ENCODE measurements around the gene RBM47. TPM values are rescaled to one million over a fixed set of nuclear protein-coding genes. Genes with fewer than 3 reads are reported as not detected.

The RBM47 gene
- polyA plus RNA-seq, 3 donors: 79.5 to 101 (median 92.8) TPM

DNA sequence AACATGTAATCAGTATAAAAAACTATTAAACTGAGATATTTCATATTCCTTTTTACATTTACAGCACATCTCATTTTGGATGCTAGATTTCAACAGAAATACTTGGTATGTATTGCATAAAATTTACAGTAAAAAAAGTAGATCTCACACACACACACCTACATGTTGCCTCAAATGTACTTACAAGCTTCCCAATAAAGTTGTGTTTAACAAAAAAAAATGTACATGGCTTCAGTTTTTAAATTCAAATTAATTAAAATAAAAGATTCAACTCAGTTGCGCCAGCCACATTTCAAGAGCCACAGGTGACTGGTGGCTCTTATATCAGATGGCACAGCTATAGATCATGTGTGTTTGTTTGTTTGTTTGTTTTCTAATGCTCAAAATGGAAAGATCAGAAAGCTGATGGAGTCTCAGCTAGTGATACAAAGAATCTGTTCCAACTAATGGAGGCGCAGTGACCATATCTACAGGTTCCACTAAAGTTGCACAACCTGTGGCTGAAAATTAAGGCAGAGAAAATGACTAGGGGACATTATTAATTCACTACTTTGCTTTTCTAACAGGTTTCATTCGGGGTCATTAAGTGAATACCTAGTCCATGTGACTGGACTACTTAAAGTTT lies 45.0 kb downstream of the RBM47 start:
- Histone ChIP-seq H3K4me1 (ENCODE audit: control insufficient read depth in 1 of 2, insufficient read depth in 2 of 2, low read length in 2 of 2) (peaks cover 44 to 45% of the 10 kb centered on the region in 2 donors), H3K4me3 (replicated peaks in 1 of 3; ENCODE audit: low read depth in 2 of 3, low read length in 3 of 3) (no peak overlapping the region), H3K36me3 (replicated peaks in 1 of 2; ENCODE audit: control insufficient read depth in 1 of 2, insufficient read depth in 2 of 2, low read length in 2 of 2) (peaks cover 3 to 9% of the 10 kb centered on the region in 2 donors), H2AFZ (ENCODE audit: insufficient read depth, low read depth, low read length, poor library complexity, severe bottlenecking) (no peak overlapping the region), H3K27me3 (ENCODE audit: control insufficient read depth in 2 of 2, insufficient read depth in 2 of 2, low read length in 2 of 2) (no peaks in the 10 kb centered on the region), H3K9ac (ENCODE audit: insufficient read depth, low read length, poor library complexity, severe bottlenecking) (no peak overlapping the region), H3K9me3 (replicated peaks in 1 of 2; ENCODE audit: control insufficient read depth in 1 of 2, insufficient read depth in 1 of 2, low read length in 2 of 2) (no peaks in the 10 kb centered on the region), H4K20me1 (ENCODE audit: insufficient read depth, low read length) (peaks cover 55% of the 10 kb centered on the region), H3K4me2 (replicated peaks; ENCODE audit: extremely low read depth, low read length, poor library complexity, severe bottlenecking) (no peak overlapping the region), H3K79me2 (ENCODE audit: insufficient read depth, low read length) (peaks cover 100% of the 10 kb centered on the region), H3K27ac (ENCODE audit: low read depth in 1 of 2, low read length in 2 of 2) (peak overlapping the region in 1 of 2 donors; percentile 92)
- H3K27ac Mint-ChIP-seq: peak overlapping the region in 4 of 7 donors; percentile 6 to 82 (median 22)
- peaks cover 0 to 2% (median 0%) of the 10 kb centered on the region in 7 donors for H3K9me3 Mint-ChIP-seq
- intact Hi-C loops (cut with micrococcal nuclease): loop anchor here in 1 of 2 donors (5.0 kb wide), 1 partner anchor 32 kb away; no protein-coding TSS in a partner anchor
- no peak overlapping the region for H3K4me3 Mint-ChIP-seq
- peaks cover 0 to 2% (median 0%) of the 10 kb centered on the region in 3 donors for H3K27me3 Mint-ChIP-seq (ENCODE audit: low read depth in 3 of 3)
- TF ChIP-seq, protein P1, sequence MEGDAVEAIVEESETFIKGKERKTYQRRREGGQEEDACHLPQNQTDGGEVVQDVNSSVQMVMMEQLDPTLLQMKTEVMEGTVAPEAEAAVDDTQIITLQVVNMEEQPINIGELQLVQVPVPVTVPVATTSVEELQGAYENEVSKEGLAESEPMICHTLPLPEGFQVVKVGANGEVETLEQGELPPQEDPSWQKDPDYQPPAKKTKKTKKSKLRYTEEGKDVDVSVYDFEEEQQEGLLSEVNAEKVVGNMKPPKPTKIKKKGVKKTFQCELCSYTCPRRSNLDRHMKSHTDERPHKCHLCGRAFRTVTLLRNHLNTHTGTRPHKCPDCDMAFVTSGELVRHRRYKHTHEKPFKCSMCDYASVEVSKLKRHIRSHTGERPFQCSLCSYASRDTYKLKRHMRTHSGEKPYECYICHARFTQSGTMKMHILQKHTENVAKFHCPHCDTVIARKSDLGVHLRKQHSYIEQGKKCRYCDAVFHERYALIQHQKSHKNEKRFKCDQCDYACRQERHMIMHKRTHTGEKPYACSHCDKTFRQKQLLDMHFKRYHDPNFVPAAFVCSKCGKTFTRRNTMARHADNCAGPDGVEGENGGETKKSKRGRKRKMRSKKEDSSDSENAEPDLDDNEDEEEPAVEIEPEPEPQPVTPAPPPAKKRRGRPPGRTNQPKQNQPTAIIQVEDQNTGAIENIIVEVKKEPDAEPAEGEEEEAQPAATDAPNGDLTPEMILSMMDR (IDR thresholded peaks at IDR 0.05): no peak
- peaks cover 62% of the 10 kb centered on the region for H3K4me1 Mint-ChIP-seq
- H3K36me3 Mint-ChIP-seq: peaks cover 45 to 59% of the 10 kb centered on the region in 2 donors
- 100% methylated on average over 1 of the region's 3 CpGs for WGBS (ENCODE audit: insufficient coverage)
- no peak for DNase-seq

- H3K4me1 Mint-ChIP-seq: peaks cover 58% of the 10 kb centered on the region
- Histone ChIP-seq H3K27me3 (ENCODE audit: control insufficient read depth in 2 of 2, insufficient read depth in 2 of 2, low read length in 2 of 2) (no peaks in the 10 kb centered on the region), H3K4me2 (replicated peaks; ENCODE audit: extremely low read depth, low read length, poor library complexity, severe bottlenecking) (no peak overlapping the region), H3K4me1 (ENCODE audit: control insufficient read depth in 1 of 2, insufficient read depth in 2 of 2, low read length in 2 of 2) (peaks cover 41 to 44% of the 10 kb centered on the region in 2 donors), H3K27ac (ENCODE audit: low read depth in 1 of 2, low read length in 2 of 2) (peak overlapping the region in 1 of 2 donors; percentile 48), H2AFZ (ENCODE audit: insufficient read depth, low read depth, low read length, poor library complexity, severe bottlenecking) (no peak overlapping the region), H3K9ac (ENCODE audit: insufficient read depth, low read length, poor library complexity, severe bottlenecking) (no peak overlapping the region), H3K79me2 (ENCODE audit: insufficient read depth, low read length) (peaks cover 100% of the 10 kb centered on the region), H3K36me3 (replicated peaks in 1 of 2; ENCODE audit: control insufficient read depth in 1 of 2, insufficient read depth in 2 of 2, low read length in 2 of 2) (peaks cover 3 to 6% of the 10 kb centered on the region in 2 donors), H4K20me1 (ENCODE audit: insufficient read depth, low read length) (peaks cover 55% of the 10 kb centered on the region), H3K4me3 (replicated peaks in 1 of 3; ENCODE audit: low read depth in 2 of 3, low read length in 3 of 3) (no peak overlapping the region), H3K9me3 (replicated peaks in 1 of 2; ENCODE audit: control insufficient read depth in 1 of 2, insufficient read depth in 1 of 2, low read length in 2 of 2) (no peaks in the 10 kb centered on the region)
- H3K36me3 Mint-ChIP-seq: peaks cover 43 to 54% of the 10 kb centered on the region in 2 donors
- WGBS (ENCODE audit: insufficient coverage): 96% methylated on average over 4 of the region's 9 CpGs
- intact Hi-C loops (cut with micrococcal nuclease): no loop called here
- DNase-seq: no peak
- peaks cover 0 to 2% (median 0%) of the 10 kb centered on the region in 7 donors for H3K9me3 Mint-ChIP-seq
- peaks cover 0 to 2% (median 0%) of the 10 kb centered on the region in 3 donors for H3K27me3 Mint-ChIP-seq (ENCODE audit: low read depth in 3 of 3)
- peak overlapping the region in 3 of 7 donors; percentile 28 to 66 (median 56) for H3K27ac Mint-ChIP-seq
- TF ChIP-seq, protein P1 (IDR thresholded peaks at IDR 0.05): no peak
- H3K4me3 Mint-ChIP-seq: no peak overlapping the region
Observed at GRCh38 chr4:40583850-40584439, 45.7 kb downstream of the RBM47 start.

All from CD14-positive monocyte (primary cell).